COLO668 (cell line): ENCODE data around the gene CDKN2B.
"Not testable (repeated sequence)": the region's sequence is repeated elsewhere in the genome, so short reads cannot be mapped to it uniquely, and the experiment has no call there.

Experiments
- DNase-seq: peaks from one replicate; lab custom pipeline; 2025; ENCODE audit not compliant: unreplicated experiment; lab: John Stamatoyannopoulos, UW

CDKN2B gene

DNA sequence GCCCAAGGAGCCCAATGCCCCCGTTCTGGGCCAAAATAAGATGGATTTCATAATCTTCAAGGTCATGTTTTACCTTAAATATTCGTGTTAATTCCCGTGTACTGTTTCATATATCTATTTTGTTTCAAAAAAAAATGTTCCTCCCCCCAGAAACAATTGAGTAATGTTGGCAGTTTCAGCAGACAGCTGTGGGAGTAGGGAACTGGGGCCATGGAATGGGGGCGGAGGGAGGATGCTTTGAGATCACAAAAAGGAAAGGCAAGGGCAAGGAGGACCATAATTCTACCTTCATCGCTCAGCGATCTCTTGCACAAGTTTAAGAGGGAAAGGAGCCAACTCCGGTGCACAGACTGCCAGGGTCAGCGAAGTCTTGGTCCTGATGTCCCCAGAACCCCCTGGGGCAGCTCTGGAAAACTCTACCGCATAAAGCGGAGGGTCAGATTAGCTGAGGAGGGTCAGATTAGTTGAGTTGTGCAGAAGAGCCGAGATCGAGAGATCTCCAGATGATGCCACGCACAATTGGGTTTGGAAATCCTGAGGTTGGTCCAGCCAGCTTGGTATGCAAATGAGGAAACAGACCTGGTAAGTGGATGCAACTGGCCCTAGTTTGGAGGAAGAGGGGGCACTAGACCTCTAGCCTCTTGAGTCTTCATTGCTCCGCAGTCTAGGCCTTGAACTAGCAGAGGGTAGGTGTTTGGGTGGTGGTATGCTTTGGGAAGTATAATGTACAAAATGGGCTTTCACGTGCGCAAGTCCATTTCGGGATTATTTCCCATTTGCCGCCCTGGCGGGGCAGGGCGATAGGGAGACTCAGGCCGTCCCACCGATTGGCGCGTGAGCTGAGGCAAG lies 38.9 kb downstream of the CDKN2B start:
- no peak for DNase-seq

- DNase-seq, result no peak
Measured at GRCh38 chr9:21969011-21969940, 39.8 kb downstream of the CDKN2B start.

- no peak for DNase-seq
Measured at GRCh38 chr9:21968331-21969010, 40.6 kb downstream of the CDKN2B start.

- DNase-seq, result no peak
Measured at GRCh38 chr9:21967702-21968101, 41.4 kb downstream of the CDKN2B start.

- DNase-seq, result no peak
Measured at GRCh38 chr9:21967169-21967568, 41.9 kb downstream of the CDKN2B start.

DNA sequence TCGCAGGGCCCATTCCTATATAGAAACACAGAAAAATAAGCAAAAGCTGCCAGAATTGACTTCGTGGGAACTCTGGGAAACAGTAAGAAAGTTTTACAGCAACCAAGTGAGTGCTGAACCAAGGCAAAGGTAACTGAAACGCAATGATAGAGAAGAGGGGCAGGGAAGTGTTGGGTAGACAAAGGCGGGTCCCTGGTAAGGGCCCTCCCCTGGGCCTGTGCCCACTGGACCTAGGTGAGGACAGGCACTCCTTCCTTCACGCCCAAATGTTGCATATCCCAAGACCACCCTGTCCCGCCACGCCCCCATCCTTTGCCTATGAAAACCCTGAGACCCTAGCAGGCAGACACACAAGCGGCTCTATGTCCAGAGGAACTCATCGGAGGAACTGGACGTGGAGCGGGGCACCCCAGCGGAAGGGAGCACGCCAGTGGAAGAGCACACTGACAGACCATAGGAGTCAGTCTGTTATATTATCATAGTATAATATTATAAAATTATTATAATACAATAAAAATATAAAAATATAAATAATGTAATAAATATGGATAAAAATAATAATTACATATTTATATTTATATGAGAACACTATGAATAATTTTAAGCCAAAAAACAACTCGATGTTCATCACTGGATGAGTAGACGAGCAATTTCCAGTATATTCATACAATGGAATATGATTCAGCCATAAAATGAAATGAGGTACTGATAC lies 42.8 kb downstream of the CDKN2B start:
- DNase-seq, result no peak

DNA sequence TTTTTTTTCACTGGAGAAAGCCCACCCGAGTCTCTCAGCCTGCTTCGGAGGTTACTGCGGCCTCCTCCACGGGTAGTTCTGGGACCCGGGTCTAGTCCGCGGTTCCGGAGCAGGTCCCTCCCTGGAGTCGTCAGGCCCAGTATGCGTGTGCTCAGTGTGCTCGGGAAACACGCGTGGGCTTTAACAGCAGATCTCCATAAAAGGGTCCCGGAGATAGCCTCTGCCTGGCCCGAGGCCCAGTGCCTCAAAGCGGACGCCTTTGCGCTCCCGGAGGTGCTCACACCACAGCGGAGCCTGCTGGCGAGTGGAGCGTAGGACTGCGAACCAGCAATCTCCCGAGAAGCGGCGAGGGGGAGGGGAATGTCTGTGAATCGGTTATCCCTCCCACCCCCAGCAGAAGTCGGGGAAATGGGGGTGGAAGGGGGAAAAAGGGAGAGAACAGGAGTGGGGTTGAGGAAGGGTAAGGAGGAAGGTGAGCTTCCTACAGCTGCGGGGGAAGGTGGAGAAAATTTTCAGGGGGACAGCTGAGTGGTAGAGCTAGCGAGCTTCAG lies 43.6 kb downstream of the CDKN2B start:
- DNase-seq, result no peak

DNA sequence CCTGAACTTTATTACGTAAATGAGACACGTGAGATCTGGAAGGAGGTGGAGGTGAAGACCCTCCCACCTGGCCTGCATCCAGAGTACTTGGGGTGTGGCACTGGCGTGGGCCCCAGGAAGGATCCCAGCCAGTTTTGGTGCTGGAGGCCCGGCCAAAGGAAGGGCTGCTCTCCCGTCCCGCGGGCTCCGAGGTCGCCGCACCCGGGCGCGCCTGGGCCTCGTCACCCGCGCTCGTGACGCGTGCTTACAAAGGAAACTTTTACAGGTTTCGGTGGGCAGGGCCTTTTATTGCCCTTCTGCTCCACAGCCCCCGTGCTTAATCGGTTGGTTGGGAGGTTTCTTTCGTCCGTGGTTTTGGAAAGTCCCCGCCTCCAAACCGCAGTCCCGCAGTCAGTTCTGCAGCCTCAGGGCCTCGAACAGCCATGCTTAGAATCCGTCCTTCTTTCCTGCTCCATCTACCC lies 44.1 kb downstream of the CDKN2B start:
- DNase-seq, result no peak

DNA sequence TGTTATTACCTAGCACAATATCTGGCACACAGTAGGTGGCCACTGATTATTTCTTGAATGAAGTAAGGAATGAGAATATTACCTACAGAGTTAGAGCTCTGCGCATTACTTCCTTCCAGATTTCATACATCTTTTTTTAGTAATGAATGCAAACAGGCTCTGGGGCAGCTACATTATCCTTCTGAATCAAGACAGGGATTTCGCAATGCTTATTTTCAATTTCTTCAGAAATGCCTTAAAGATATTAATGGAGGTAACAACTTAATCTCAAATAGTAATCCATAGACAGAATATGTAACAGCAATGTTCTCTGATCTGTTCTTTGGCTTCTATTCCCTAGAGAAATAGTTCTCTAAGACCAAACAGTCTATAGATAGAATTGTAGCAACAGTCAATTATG lies 47.5 kb downstream of the CDKN2B start:
- no peak for DNase-seq

- not testable (repeated sequence) for DNase-seq
Measured at GRCh38 chr9:21959268-21959667, 49.8 kb downstream of the CDKN2B start.

DNA sequence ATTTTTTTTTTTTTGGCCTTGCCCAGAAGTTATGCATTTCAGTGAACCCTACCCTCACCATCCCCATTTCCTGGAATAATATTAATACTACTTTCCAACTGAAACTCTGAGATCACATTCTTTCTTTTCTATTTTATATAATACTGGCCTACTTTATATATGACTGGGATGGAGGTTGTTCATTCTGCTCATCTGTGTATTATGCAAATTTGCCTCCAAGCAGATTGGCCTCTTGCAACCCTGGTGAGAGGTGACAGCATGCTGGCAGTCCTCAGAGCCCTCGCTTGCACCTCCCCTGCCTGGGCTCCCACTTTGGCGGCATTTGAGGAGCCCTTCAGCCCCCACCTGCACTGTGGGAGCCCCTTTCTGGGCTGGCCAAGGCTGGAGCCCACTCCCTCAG lies 50.3 kb downstream of the CDKN2B start:
- DNase-seq, result no peak
